Thyroid gland (tissue), 4 donors: Measurements from ENCODE around the gene AQP5. TPM values are rescaled to one million over a fixed set of nuclear protein-coding genes. Genes with fewer than 3 reads are reported as not detected.

Source experiments
- DNase-seq, 2 donors: peaks; one replicate each; pipeline ENCODE4 v3.0.0-alpha.2; 2019
- H3K27ac ChIP-seq, 3 donors: fragments of 200-600 bp; sonication (generic); 1 replicate in 2 of 3; 2 replicates in 1 of 3; pipeline ENCODE4 v1.5.1; 2016 to 2019; ENCODE audit warnings: mild to moderate bottlenecking in 1 of 3, moderate library complexity in 1 of 3
- H3K27me3 ChIP-seq: fragments of 200-600 bp; sonication (generic); one replicate; pipeline ENCODE4 v1.5.1; 2019
- H3K36me3 ChIP-seq, 2 donors: fragments of 200-600 bp; sonication (generic); one replicate each; pipeline ENCODE4 v1.5.1; 2016 to 2019
- H3K4me1 ChIP-seq, 2 donors: fragments of 200-600 bp; sonication (generic); one replicate each; pipeline ENCODE4 v1.5.1; 2017 to 2019
- H3K4me3 ChIP-seq, 3 donors: fragments of 200-600 bp; sonication (generic); replicated peaks in 1 of 3; 1 replicate in 2 of 3; 2 replicates in 1 of 3; pipeline ENCODE4 v1.5.1; 2016; ENCODE audit warnings: mild to moderate bottlenecking in 1 of 3
- H3K9me3 ChIP-seq: fragments of 200-600 bp; sonication (generic); one replicate; pipeline ENCODE4 v1.5.1; 2017
- POLR2A ChIP-seq, 2 donors: fragments of 450-650 bp; IDR thresholded peaks; one replicate each; pipeline ENCODE4 v1.6.1; 2017; ENCODE audit warnings: antibody characterized with exemption in 2 of 2, mild to moderate bottlenecking in 2 of 2, moderate library complexity in 1 of 2
- WGBS, 2 donors: methylation state at CpG; one replicate each; pipeline ENCODE4 v1.1.5; 2017; 5-methylcytosine and 5-hydroxymethylcytosine counted together
- intact Hi-C: fragments of 100-400 bp; cut with DNase I; formaldehyde crosslinking; loops from one replicate; pipeline ENCODE4 v1.15.1; 2023
- total RNA-seq, 4 donors: library from RNA; depleted of rRNA; stranded (reverse); fragments of >200 nt; gene quantifications; one replicate each; pipeline ENCODE4 v1.2.3, GENCODE V29; 2016
- TF ChIP-seq, protein P1 (sequence below), 6 experiments: fragments of 200-600 bp in 3 of 6; fragments of 450-650 bp in 3 of 6; sonication (generic) in 3 of 6; IDR thresholded peaks; one replicate each; pipeline ENCODE4 v1.5.1; 2016 to 2019; ENCODE audit warnings: antibody characterized with exemption in 6 of 6, mild to moderate bottlenecking in 2 of 6, inconsistent platforms in 1 of 6, moderate library complexity in 1 of 6

Gene AQP5
- total RNA-seq, 4 donors from 2014 or later: 1.1 to 3.5 (median 2.0) TPM; not detected in 1

DNA sequence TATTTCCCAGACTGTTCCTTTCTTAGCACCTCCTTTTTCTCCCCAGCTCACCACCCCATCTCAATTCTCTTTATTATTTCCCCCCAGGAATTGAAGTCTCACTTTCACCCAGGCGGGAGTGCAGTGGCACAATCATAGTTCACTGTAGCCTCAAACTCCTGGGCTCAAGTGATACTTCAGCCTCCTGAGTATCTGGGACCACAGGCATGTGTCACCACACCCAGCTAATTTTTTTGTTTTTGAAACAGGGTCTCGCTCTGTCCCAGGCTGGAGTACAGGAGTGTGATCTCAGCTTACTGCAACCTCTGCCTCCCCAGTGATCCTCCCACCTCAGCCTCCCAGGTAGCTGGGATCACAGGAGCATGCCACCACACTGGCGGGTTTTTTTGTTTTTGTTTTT is 52.7 kb downstream of the AQP5 start:
- no peaks in the 10 kb centered on the region for H3K36me3 ChIP-seq
- intact Hi-C loops: no loop called here
- WGBS, 2 donors: 95 to 100% methylated on average over 3 of the region's 3 CpGs
- no peak overlapping the region for H3K4me3 ChIP-seq
- no peak for TF ChIP-seq POLR2A (IDR thresholded peaks at IDR 0.05)
- TF ChIP-seq, protein P1, sequence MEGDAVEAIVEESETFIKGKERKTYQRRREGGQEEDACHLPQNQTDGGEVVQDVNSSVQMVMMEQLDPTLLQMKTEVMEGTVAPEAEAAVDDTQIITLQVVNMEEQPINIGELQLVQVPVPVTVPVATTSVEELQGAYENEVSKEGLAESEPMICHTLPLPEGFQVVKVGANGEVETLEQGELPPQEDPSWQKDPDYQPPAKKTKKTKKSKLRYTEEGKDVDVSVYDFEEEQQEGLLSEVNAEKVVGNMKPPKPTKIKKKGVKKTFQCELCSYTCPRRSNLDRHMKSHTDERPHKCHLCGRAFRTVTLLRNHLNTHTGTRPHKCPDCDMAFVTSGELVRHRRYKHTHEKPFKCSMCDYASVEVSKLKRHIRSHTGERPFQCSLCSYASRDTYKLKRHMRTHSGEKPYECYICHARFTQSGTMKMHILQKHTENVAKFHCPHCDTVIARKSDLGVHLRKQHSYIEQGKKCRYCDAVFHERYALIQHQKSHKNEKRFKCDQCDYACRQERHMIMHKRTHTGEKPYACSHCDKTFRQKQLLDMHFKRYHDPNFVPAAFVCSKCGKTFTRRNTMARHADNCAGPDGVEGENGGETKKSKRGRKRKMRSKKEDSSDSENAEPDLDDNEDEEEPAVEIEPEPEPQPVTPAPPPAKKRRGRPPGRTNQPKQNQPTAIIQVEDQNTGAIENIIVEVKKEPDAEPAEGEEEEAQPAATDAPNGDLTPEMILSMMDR (IDR thresholded peaks at IDR 0.05): no peak
- no peak overlapping the region for H3K27ac ChIP-seq
- H3K27me3 ChIP-seq: no peaks in the 10 kb centered on the region
- peaks cover 7% of the 10 kb centered on the region in 2 donors for H3K4me1 ChIP-seq
- DNase-seq: no peak
- H3K9me3 ChIP-seq: no peaks in the 10 kb centered on the region

Other genes with a start within 250 kb of the AQP5 start
- 1,000 to 10,000 TPM in 1 of 4 donors, 100 to 1,000 TPM in 3; 745 to 1,019 (median 804) TPM for gene TMBIM6, start 220.3 kb upstream of the AQP5 start, total RNA-seq
- 10 to 100 TPM; 14.1 to 33.7 (median 16.3) TPM for gene NCKAP5L, start 133.5 kb upstream of the AQP5 start, total RNA-seq
- gene BCDIN3D, start 118.8 kb upstream of the AQP5 start, total RNA-seq: 1 to 10 TPM; 3.9 to 6.1 (median 4.1) TPM
- 1 to 10 TPM in 1 of 4 donors, under 1 TPM in 2, not detected in 1; 0.13 to 3.0 (median 0.33) TPM for gene FAIM2, start 58.0 kb upstream of the AQP5 start, total RNA-seq
- gene AQP2, start 11.1 kb upstream of the AQP5 start, total RNA-seq: under 1 TPM in 1 of 4 donors, not detected in 3; 0.67 TPM
- not detected for gene AQP6, start 11.1 kb downstream of the AQP5 start, total RNA-seq
- gene RACGAP1, start 63.6 kb downstream of the AQP5 start, total RNA-seq: 1 to 10 TPM; 4.0 to 7.2 (median 6.2) TPM
- gene ASIC1, start 95.7 kb downstream of the AQP5 start, total RNA-seq: 1 to 10 TPM in 1 of 4 donors, under 1 TPM in 3; 0.13 to 1.9 (median 0.43) TPM
- gene SMARCD1, start 123.5 kb downstream of the AQP5 start, total RNA-seq: 10 to 100 TPM; 67.2 to 92.9 (median 74.7) TPM
- gene GPD1, start 142.1 kb downstream of the AQP5 start, total RNA-seq: 10 to 100 TPM in 1 of 4 donors, 1 to 10 TPM in 3; 5.1 to 10.6 (median 7.1) TPM
- 100 to 1,000 TPM in 2 of 4 donors, 10 to 100 TPM in 2; 40.6 to 135 (median 90.9) TPM for gene COX14, start 150.4 kb downstream of the AQP5 start, total RNA-seq
- gene CERS5, start 205.5 kb downstream of the AQP5 start, total RNA-seq: 10 to 100 TPM; 20.2 to 34.9 (median 29.5) TPM